IMR-90 (cell line): ENCODE results near the gene MFSD2B.
"Not testable (repeated sequence)": the region's sequence is repeated elsewhere in the genome, so short reads cannot be mapped to it uniquely, and the experiment has no call there.

Source experiments
- MAFK ChIP-seq: IDR thresholded peaks from 2 replicates; pipeline ENCODE4 v1.6.1; 2012; ENCODE audit warnings: low read depth, low read length, improper control_type of control experiment
- MAZ ChIP-seq: IDR thresholded peaks from 2 replicates; pipeline ENCODE4 v1.6.1; 2012; ENCODE audit warnings: low read depth, mild to moderate bottlenecking, low read length, improper control_type of control experiment, moderate library complexity, borderline replicate concordance
- NFE2L2 ChIP-seq: fragments of 150-350 bp; IDR thresholded peaks from 2 replicates; pipeline ENCODE4 v1.6.1; 2016; ENCODE audit warnings: low read depth, mild to moderate bottlenecking, low read length
- POLR2A ChIP-seq: IDR thresholded peaks from 2 replicates; pipeline ENCODE4 v1.6.1; 2012; ENCODE audit warnings: mild to moderate bottlenecking, low read depth, low read length
- RAD21 ChIP-seq: IDR thresholded peaks from 2 replicates; pipeline ENCODE4 v1.6.1; 2012; ENCODE audit warnings: low read length, improper control_type of control experiment
- RFX5 ChIP-seq: IDR thresholded peaks from 2 replicates; pipeline ENCODE4 v1.8.0; 2012; ENCODE audit warnings: low read depth, mild to moderate bottlenecking, low read length, moderate library complexity
- SMC3 ChIP-seq: fragments of 150-350 bp; IDR thresholded peaks from 2 replicates; pipeline ENCODE4 v1.6.1; 2016; ENCODE audit warnings: low read depth, mild to moderate bottlenecking, antibody characterized with exemption, low read length, moderate library complexity
- TF ChIP-seq, protein P1 (sequence below): conservative IDR thresholded peaks from 2 replicates; pipeline ENCODE4 v1.5.1; 2012; ENCODE audit warnings: mild to moderate bottlenecking, low read depth, low read length, improper control_type of control experiment
- TF ChIP-seq, protein P2 (sequence below): fragments of 150-350 bp; IDR thresholded peaks from 2 replicates; pipeline ENCODE4 v1.6.1; 2016; ENCODE audit warnings: low read depth, mild to moderate bottlenecking, low read length, moderate library complexity, borderline replicate concordance

DNA sequence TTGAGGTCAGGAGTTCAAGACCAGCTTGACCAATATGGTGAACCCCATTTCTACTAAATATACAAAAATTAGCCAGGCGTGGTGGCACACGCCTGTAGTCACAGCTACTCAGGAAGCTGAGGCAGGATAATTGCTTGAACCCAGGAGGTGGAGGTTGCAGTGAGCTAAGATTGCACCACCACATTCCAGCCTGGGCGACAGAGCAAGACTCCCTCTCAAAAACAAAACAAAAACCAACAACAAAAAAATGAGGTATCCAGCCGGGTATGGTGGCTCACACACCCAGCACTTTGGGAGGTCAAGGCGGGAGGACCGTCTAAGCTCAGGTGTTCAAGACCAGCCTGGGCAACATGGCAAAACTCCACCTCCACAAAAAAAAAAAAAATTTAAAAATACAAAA lies 5.0 kb downstream of the MFSD2B start:
- TF ChIP-seq, protein P1, sequence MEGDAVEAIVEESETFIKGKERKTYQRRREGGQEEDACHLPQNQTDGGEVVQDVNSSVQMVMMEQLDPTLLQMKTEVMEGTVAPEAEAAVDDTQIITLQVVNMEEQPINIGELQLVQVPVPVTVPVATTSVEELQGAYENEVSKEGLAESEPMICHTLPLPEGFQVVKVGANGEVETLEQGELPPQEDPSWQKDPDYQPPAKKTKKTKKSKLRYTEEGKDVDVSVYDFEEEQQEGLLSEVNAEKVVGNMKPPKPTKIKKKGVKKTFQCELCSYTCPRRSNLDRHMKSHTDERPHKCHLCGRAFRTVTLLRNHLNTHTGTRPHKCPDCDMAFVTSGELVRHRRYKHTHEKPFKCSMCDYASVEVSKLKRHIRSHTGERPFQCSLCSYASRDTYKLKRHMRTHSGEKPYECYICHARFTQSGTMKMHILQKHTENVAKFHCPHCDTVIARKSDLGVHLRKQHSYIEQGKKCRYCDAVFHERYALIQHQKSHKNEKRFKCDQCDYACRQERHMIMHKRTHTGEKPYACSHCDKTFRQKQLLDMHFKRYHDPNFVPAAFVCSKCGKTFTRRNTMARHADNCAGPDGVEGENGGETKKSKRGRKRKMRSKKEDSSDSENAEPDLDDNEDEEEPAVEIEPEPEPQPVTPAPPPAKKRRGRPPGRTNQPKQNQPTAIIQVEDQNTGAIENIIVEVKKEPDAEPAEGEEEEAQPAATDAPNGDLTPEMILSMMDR: not testable (repeated sequence)
- not testable (repeated sequence) for TF ChIP-seq MAZ, MAFK, POLR2A, NFE2L2, RAD21, SMC3, RFX5
- TF ChIP-seq, protein P2, sequence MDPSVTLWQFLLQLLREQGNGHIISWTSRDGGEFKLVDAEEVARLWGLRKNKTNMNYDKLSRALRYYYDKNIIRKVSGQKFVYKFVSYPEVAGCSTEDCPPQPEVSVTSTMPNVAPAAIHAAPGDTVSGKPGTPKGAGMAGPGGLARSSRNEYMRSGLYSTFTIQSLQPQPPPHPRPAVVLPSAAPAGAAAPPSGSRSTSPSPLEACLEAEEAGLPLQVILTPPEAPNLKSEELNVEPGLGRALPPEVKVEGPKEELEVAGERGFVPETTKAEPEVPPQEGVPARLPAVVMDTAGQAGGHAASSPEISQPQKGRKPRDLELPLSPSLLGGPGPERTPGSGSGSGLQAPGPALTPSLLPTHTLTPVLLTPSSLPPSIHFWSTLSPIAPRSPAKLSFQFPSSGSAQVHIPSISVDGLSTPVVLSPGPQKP: not testable (repeated sequence)
